ENCODE results near the gene PLEKHD1.

PLEKHD1 gene

DNA sequence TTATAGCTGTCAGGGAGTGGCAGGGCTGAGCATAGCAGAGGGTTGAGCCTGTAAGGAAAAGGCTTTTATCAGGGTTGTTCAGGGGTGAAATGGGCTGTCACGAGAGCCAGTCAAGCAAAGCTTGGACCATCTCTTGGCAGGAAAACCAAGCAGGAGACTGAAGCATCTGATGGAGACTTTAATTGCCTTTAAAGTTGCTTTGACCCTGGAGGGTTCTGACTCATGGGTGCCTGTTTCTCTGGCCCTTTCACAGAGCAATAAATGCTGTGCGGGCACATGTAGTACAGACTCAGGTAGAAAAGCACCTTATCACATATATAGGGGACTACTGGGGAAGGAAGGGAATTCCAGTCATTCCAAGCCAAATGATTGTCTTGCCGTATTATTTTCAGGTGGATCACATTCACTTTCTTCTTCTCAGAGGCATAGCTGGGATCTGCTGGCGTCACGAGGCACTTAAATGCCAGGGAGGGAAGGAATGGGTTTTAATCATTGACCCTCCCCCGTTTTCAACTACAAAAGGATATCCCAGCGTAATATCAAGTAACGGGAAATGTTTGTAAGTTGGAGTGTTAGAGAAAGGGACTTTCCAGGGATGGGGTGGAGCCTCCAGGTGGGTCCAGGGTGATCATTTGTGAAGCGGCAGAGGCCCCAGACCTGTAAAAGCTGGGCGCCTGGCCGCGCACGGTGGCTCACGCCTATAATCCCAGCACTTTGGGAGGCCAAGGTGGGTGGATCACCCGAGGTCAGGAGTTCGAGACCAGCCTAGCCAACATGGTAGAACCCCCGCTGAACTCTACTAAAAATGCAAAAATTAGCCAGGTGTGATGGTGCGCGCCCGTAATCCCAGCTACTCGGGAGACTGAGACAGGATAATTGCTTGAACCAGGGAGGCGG is 34.9 kb downstream of the PLEKHD1 start:
- no peak for TF ChIP-seq CTCF (IDR thresholded peaks at IDR 0.05; ENCODE audit: low read depth, low read length)
- H3K4me3 ChIP-seq (ENCODE audit: low read depth, low read length): no peak overlapping the region

GRCh38 chr14:69522026-69522425 is 37.5 kb downstream of the PLEKHD1 start:
- no peak for TF ChIP-seq CTCF (IDR thresholded peaks at IDR 0.05; ENCODE audit: low read depth, low read length)
- H3K4me3 ChIP-seq (ENCODE audit: low read depth, low read length): no peak overlapping the region

DNA sequence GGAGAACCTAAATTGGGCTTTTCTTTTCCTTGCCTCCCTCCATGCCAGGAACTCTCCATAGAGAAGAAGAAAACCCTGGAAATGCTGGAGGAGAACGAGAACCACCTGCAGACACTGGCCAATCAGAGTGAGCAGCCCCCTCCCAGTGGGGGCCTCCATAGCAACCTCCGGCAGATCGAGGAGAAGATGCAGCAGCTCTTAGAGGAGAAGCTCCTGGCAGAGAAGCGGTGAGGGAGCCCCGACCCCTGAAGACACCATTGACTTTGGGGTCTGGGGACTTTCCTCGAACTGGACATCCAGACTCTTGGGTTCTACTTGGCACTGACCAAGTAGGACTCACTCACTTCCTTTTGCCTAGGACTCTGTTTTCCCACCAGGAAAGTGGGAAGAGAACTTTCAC is 41.4 kb downstream of the PLEKHD1 start:
- no peak overlapping the region for H3K4me3 ChIP-seq (ENCODE audit: low read depth, low read length)
- no peak for TF ChIP-seq CTCF (IDR thresholded peaks at IDR 0.05; ENCODE audit: low read depth, low read length)

DNA sequence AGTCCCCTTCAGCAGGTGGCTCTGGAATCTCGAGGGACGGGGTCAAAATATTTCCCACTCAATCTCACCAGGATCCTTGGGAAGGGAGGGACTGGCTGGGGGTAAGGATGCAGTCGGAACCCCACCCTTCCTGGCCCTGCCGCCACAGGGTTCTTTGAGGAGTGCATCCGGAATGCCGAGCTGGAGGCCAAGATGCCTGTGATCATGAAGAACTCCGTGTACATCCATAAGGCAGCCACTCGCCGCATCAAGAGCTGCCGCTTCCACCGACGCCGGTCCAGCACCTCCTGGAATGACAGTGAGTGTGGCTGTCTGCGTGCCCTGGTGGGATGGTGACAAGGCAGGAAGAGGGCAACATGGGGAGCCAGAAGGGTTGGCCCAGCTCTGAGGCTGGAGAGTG is 43.1 kb downstream of the PLEKHD1 start:
- H3K4me3 ChIP-seq (ENCODE audit: low read depth, low read length): no peak overlapping the region

GRCh38 chr14:69528143-69528542 is 43.6 kb downstream of the PLEKHD1 start:
- no peak overlapping the region for H3K4me3 ChIP-seq (ENCODE audit: low read depth, low read length)
- no peak for TF ChIP-seq CTCF (IDR thresholded peaks at IDR 0.05; ENCODE audit: low read depth, low read length)

More for the DNA sequence above, 43.1 kb downstream of the PLEKHD1 start:
- no peak for TF ChIP-seq CTCF (IDR thresholded peaks at IDR 0.05; ENCODE audit: low read depth, low read length)

GRCh38 chr14:69528930-69529329 is 44.4 kb downstream of the PLEKHD1 start:
- no peak overlapping the region for H3K4me3 ChIP-seq (ENCODE audit: low read depth, low read length)
- TF ChIP-seq CTCF (IDR thresholded peaks at IDR 0.05; ENCODE audit: low read depth, low read length): no peak

- no peak overlapping the region for H3K4me3 ChIP-seq (ENCODE audit: low read depth, low read length)
- no peak for TF ChIP-seq CTCF (IDR thresholded peaks at IDR 0.05; ENCODE audit: low read depth, low read length)
Observed at GRCh38 chr14:69529563-69529962, 45.0 kb downstream of the PLEKHD1 start.
